Skin epidermis (tissue), 12 donors: ENCODE results near the gene CMTM1.
A peak's percentile ranks its signal among the peaks of the same experiment; 100 is the strongest.
"Not testable (repeated sequence)": the region's sequence is repeated elsewhere in the genome, so short reads cannot be mapped to it uniquely, and the experiment has no call there.

Source experiments
- H3K27ac ChIP-seq, 21 experiments: fragments of 200-600 bp; sonication (generic) in 11 of 21; one replicate each; pipeline ENCODE4 v1.5.0; 2020; ENCODE audit warnings: mild to moderate bottlenecking in 3 of 21, inconsistent platforms in 2 of 21, moderate library complexity in 2 of 21
- H3K4me3 ChIP-seq, 7 experiments: fragments of 200-600 bp; sonication (generic) in 2 of 7; one replicate each; pipeline ENCODE4 v1.5.0; 2020; ENCODE audit warnings: inconsistent platforms in 2 of 7, mild to moderate bottlenecking in 2 of 7, moderate library complexity in 1 of 7

CMTM1 gene

GRCh38 chr16:66585481-66586239, 19.4 kb downstream of the CMTM1 start:
- Histone ChIP-seq H3K27ac (peak overlapping the region in 2 of 21 experiments; percentile 23 to 30), H3K4me3 (no peak overlapping the region)

DNA sequence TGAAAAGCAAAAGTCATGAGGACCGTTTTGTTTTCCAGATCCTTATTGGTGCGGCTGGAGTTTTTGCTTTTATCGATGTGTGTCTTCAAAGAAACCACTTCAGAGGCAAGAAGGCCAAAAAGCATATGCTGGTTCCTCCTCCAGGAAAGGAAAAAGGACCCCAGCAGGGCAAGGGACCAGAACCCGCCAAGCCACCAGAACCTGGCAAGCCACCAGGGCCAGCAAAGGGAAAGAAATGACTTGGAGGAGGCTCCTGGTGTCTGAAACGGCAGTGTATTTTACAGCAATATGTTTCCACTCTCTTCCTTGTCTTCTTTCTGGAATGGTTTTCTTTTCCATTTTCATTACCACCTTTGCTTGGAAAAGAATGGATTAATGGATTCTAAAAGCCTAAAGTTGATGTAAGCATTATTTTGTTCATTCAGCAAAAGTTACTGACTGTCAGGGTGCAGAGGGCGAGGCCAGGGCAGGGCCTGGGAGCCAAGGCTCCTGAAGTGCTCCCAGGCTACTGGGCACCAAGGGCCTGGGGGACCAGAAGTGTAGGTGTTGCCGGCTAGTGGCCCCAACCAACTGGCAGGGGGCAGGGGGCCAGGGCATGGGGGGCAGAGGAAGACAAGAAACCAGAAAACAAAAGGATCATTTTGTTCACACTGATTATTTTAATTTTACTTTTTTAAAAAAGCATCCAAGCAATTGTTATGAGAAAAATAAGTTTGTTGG, 21.8 kb downstream of the CMTM1 start:
- no peak overlapping the region for H3K4me3 ChIP-seq
- no peak overlapping the region for H3K27ac ChIP-seq

- peak overlapping the region in 1 of 21 experiments; percentile 37 for H3K27ac ChIP-seq
- H3K4me3 ChIP-seq = no peak overlapping the region
Observed at GRCh38 chr16:66588981-66589713, 22.9 kb downstream of the CMTM1 start.

GRCh38 chr16:66590322-66590721, 24.1 kb downstream of the CMTM1 start:
- Histone ChIP-seq H3K27ac (peak overlapping the region in 2 of 21 experiments; percentile 16 to 30), H3K4me3 (peak overlapping the region in 2 of 7 experiments; percentile 11 to 24)

- Histone ChIP-seq H3K4me3 (no peak overlapping the region), H3K27ac (no peak overlapping the region)
Observed at GRCh38 chr16:66591018-66591417, 24.8 kb downstream of the CMTM1 start.

DNA sequence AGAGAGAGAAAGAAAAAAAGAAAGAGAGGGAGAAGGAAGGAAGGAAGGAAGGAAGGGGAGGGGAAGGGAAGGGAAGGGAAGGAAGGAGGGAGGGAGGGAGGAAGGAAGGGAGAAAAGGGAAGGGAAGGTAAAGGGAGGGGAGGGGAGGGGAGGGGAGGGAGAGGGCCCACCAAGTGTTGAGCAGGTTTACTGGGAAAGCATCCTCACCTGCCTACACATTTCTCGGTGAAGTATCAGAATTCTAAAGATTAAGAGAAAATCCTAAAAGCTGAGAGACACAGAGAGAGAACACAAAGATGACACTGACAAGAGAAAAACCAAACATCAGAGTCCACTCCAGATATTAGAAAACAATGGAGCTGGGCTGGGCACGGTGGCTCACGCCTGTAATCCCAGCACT, 26.0 kb downstream of the CMTM1 start:
- no peak overlapping the region for H3K4me3 ChIP-seq
- no peak overlapping the region for H3K27ac ChIP-seq

- no peak overlapping the region for H3K4me3 ChIP-seq
- H3K27ac ChIP-seq = no peak overlapping the region
Observed at GRCh38 chr16:66592814-66593213, 26.6 kb downstream of the CMTM1 start.

GRCh38 chr16:66594739-66595138, 28.5 kb downstream of the CMTM1 start:
- no peak overlapping the region for H3K27ac ChIP-seq

GRCh38 chr16:66596559-66596958, 30.3 kb downstream of the CMTM1 start:
- not testable (repeated sequence) for H3K27ac ChIP-seq, H3K4me3 ChIP-seq

More at GRCh38 chr16:66594739-66595138, 28.5 kb downstream of the CMTM1 start:
- no peak overlapping the region for H3K4me3 ChIP-seq

DNA sequence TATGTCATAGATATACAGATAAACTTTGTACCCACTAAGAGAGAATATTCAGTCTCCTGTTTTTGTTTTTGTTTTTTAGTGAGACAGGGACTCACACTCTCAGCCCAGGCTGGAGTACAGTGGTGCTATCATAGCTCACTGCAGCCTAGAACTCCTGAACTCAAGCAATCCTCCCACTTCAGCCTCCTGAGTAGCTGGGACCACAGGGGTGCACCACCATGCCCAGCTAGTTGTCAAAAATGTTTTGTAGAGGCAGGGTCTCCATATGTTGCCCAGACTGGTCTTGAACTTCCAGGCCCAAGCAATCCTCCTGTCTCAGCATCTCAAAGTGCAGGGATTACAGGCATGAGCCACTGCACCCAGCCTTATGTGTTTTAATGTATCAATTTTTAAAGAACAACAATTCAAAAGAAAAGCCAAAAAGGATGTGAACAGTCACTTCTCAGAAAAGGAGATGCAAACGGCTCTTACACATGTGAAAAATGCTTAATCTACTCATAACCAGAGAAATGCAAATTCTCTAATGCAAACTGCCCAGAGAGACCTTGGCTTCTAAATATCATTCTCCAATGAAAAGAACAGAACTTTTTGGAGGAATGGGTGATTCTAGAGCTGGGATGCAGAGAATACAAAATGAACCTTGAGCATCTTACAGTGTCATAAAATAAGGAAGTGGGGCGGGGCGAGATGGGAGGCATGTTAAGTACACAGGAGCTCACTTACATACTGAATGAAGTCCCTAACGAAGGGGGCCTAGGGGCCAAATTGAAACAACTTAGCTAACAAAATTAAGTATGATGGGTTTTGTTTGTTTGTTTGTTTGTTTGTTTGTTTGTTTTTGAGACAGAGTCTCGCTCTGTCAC, 31.0 kb downstream of the CMTM1 start:
- Histone ChIP-seq H3K4me3 (no peak overlapping the region), H3K27ac (no peak overlapping the region)

- Histone ChIP-seq H3K27ac (no peak overlapping the region), H3K4me3 (no peak overlapping the region)
Observed at GRCh38 chr16:66598111-66598510, 31.9 kb downstream of the CMTM1 start.

DNA sequence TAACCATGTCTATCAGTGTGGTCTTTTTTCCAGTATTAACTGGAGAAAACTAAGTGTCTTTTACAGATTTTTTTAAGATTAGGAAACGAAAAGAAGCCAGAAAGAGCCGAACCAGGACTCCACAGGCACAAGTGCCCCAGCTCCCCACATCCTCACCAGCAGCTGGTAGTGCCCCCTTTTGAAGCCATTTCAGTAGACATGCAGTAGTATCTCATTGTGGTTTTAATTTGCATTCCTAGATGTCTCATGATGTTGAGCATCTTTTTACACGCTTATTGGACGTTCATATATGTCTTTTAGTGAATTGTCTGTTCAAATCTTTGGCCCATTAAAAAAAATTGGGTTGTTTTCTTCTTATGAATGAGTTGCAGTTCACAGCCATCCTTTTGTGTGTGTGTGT, 33.5 kb downstream of the CMTM1 start:
- Histone ChIP-seq H3K27ac (no peak overlapping the region), H3K4me3 (no peak overlapping the region)

GRCh38 chr16:66600477-66600876, 34.2 kb downstream of the CMTM1 start:
- Histone ChIP-seq H3K4me3 (no peak overlapping the region), H3K27ac (no peak overlapping the region)

DNA sequence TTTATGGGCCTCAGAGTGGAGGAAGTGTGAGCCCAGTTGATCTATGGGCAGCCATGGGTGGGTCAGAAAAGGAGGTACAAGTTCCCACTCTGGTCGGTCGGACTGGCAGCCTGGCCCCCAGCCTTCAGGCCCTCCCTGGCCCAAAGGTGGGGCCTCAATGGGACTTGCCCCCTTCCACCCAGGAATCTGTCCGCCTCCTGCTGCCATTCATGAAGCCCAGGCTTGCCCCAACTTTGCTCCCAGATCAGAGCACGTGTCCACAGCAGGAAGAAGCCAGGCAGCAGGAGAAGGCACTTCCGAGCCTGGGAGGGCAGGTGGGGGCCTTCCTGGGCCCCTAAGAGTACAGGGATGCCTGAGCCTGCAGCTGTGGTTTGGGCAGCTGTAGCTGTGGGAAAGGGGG, 35.2 kb downstream of the CMTM1 start:
- Histone ChIP-seq H3K27ac (no peak overlapping the region), H3K4me3 (no peak overlapping the region)

- peak overlapping the region; percentile 65 to 98 (median 84) for H3K4me3 ChIP-seq
- peak overlapping the region; percentile 52 to 99 (median 92) for H3K27ac ChIP-seq
Observed at GRCh38 chr16:66603537-66604375, 37.5 kb downstream of the CMTM1 start.

- Histone ChIP-seq H3K4me3 (peak within 1 kb of the TSS; percentile 65 to 98 (median 84)), H3K27ac (peak within 1 kb of the TSS; percentile 69 to 99 (median 92))
Observed at GRCh38 chr16:66604376-66605176, 38.3 kb downstream of the CMTM1 start, which contains the start of gene CMTM3. CMTM3 (plus strand) TSS chr16:66604704; CDS start chr16:66604806, 102 bp downstream.

DNA sequence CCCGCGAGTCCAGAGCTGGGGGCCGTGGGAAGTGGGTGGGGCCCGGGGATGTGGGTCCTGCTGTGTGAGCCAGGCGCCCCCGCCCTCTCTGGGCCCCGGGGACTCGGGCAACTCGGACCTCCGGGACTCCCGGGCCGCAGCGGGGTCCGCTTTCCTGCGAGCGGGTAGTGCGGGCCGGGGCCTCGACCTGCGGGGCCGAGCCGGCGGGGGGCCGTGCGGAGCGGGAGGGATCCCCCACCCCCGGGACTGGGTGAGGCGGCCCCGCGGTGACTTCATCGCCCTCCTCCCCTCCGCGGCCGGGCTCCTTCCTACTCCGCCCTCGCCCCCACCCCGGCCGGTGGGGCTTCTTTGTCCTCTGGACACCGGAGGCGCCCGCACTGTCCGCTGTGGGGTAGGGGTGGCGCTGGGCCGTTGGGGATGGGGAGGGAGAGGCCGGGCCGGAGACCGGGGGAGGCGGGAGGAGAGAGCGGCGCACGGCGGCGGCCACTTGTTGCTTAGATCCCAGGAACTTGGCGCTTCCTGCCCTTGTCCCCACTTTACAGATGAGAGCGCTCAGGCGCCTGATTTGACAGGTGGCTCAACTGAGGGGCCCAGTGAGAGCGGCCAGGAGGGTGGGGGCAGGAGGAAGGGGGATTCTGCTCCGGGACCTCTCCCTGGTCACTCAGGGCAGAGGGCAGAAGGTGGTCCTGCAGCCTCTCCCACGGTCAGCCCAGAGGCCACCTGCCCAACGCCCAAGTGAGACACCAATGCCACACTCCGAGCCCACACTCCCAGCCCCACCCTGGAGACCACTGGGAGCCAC, 39.1 kb downstream of the CMTM1 start:
- peak overlapping the region; percentile 69 to 99 (median 92) for H3K27ac ChIP-seq
- peak overlapping the region; percentile 65 to 98 (median 84) for H3K4me3 ChIP-seq
